ENCODE measurements around the gene LRRC2. TPM values are rescaled to one million over a fixed set of nuclear protein-coding genes. Genes with fewer than 3 reads are reported as not detected.
A peak's percentile ranks its signal among the peaks of the same experiment; 100 is the strongest.

The LRRC2 gene
- total RNA-seq, 2 donors from 2014 or later, result not detected

- no peaks in the 10 kb centered on the region for H3K9me3 Mint-ChIP-seq
Observed at GRCh38 chr3:46483825-46484224, 82.3 kb downstream of the LRRC2 start.

GRCh38 chr3:46482632-46483350 lies 83.3 kb downstream of the LRRC2 start:
- Mint-ChIP-seq H3K27ac (no peak overlapping the region), H3K36me3 (no peaks in the 10 kb centered on the region), H3K9me3 (no peaks in the 10 kb centered on the region)
- DNase-seq (ENCODE audit: low spot score in 2 of 2), result no peak
- no peak for ATAC-seq

More at GRCh38 chr3:46483825-46484224, 82.3 kb downstream of the LRRC2 start:
- no peaks in the 10 kb centered on the region for H3K36me3 Mint-ChIP-seq
- H3K27ac Mint-ChIP-seq, result no peak overlapping the region
- ATAC-seq, result no peak
- DNase-seq (ENCODE audit: low spot score in 2 of 2), result no peak

- no peaks in the 10 kb centered on the region for H3K36me3 Mint-ChIP-seq
- no peak overlapping the region for H3K27ac Mint-ChIP-seq
- H3K9me3 Mint-ChIP-seq, result no peaks in the 10 kb centered on the region
- no peak for DNase-seq (ENCODE audit: low spot score in 2 of 2)
- no peak for ATAC-seq
Observed at GRCh38 chr3:46481636-46482035, 84.5 kb downstream of the LRRC2 start.

- ATAC-seq, result no peak
- no peak for DNase-seq (ENCODE audit: low spot score in 2 of 2)
- peaks cover 0 to 2% of the 10 kb centered on the region in 2 donors for H3K9me3 Mint-ChIP-seq
- peak overlapping the region in 1 of 2 donors; percentile 30 for H3K27ac Mint-ChIP-seq
- H3K36me3 Mint-ChIP-seq, result no peaks in the 10 kb centered on the region
Observed at GRCh38 chr3:46480491-46481195, 85.5 kb downstream of the LRRC2 start.

DNA sequence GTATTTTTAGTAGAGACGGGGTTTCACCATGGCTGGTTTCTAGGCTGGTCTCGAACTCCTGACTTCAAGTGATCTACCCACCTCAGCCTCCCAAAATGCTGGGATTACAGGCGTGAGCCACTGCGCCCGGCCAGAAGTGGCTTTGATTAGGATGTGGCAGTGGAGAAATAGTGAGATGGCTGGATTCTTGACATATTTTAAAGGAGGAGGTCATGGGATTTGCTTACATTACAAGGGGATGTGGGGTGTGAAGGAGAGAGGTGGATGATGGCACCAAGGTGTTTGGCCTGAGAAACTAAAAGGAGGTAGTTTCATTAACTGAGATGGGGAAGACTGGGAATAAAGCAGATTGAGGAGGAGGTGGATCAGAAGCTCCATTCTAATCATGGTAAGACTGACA lies 86.4 kb downstream of the LRRC2 start:
- DNase-seq (ENCODE audit: low spot score in 2 of 2), result no peak
- no peak overlapping the region for H3K27ac Mint-ChIP-seq
- no peak for ATAC-seq
- H3K36me3 Mint-ChIP-seq, result peaks cover 0 to 8% of the 10 kb centered on the region in 2 donors
- H3K9me3 Mint-ChIP-seq, result peaks cover 9 to 11% of the 10 kb centered on the region in 2 donors

- peaks cover 14 to 18% of the 10 kb centered on the region in 2 donors for H3K9me3 Mint-ChIP-seq
- peaks cover 0 to 15% of the 10 kb centered on the region in 2 donors for H3K36me3 Mint-ChIP-seq
Observed at GRCh38 chr3:46479021-46479420, 87.1 kb downstream of the LRRC2 start.

GRCh38 chr3:46478341-46478740 lies 87.8 kb downstream of the LRRC2 start:
- peak overlapping the region in 1 of 2 donors; percentile 10 for H3K27ac Mint-ChIP-seq
- no peak for DNase-seq (ENCODE audit: low spot score in 2 of 2)
- peaks cover 14 to 21% of the 10 kb centered on the region in 2 donors for H3K9me3 Mint-ChIP-seq
- H3K36me3 Mint-ChIP-seq, result peaks cover 0 to 15% of the 10 kb centered on the region in 2 donors
- no peak for ATAC-seq

More at GRCh38 chr3:46479021-46479420, 87.1 kb downstream of the LRRC2 start:
- H3K27ac Mint-ChIP-seq, result no peak overlapping the region
- no peak for ATAC-seq
- DNase-seq (ENCODE audit: low spot score in 2 of 2), result no peak

- DNase-seq (ENCODE audit: low spot score in 2 of 2) (no peak), ATAC-seq (no peak)
- H3K27ac Mint-ChIP-seq, result peak overlapping the region in 1 of 2 donors; percentile 10
Observed at GRCh38 chr3:46477756-46478155, 88.3 kb downstream of the LRRC2 start.

DNA sequence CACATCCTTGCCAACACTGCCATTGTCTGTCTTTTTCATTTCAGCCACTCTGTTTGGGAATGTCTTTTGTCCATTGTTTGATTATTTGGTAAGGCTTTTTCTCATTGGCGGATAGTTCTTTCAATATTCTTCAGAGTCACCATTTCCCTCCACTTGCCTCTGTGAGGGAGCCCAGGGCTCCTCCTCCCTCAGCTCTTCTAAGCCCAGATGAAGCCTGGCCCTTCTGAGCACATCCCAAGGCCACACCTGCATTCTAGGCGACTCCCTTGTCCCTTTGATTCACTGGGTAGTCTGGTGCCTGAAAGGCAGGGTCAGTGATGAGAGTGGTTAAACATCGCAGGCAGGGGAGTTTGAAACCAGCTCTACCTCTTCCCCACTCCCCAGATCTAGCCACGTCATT lies 89.0 kb downstream of the LRRC2 start:
- DNase-seq (ENCODE audit: low spot score in 2 of 2), result no peak
- no peak for ATAC-seq
- H3K36me3 Mint-ChIP-seq, result peaks cover 0 to 15% of the 10 kb centered on the region in 2 donors
- H3K9me3 Mint-ChIP-seq, result peaks cover 14 to 21% of the 10 kb centered on the region in 2 donors
- no peak overlapping the region for H3K27ac Mint-ChIP-seq

More at GRCh38 chr3:46477756-46478155, 88.3 kb downstream of the LRRC2 start:
- Mint-ChIP-seq H3K9me3 (peaks cover 14 to 21% of the 10 kb centered on the region in 2 donors), H3K36me3 (peaks cover 0 to 15% of the 10 kb centered on the region in 2 donors)

GRCh38 chr3:46472736-46473135 lies 93.4 kb downstream of the LRRC2 start:
- Mint-ChIP-seq H3K27ac (no peak overlapping the region), H3K36me3 (peaks cover 0 to 15% of the 10 kb centered on the region in 2 donors), H3K9me3 (peaks cover 14 to 21% of the 10 kb centered on the region in 2 donors)
- DNase-seq (ENCODE audit: low spot score in 2 of 2) (no peak), ATAC-seq (no peak)

DNA sequence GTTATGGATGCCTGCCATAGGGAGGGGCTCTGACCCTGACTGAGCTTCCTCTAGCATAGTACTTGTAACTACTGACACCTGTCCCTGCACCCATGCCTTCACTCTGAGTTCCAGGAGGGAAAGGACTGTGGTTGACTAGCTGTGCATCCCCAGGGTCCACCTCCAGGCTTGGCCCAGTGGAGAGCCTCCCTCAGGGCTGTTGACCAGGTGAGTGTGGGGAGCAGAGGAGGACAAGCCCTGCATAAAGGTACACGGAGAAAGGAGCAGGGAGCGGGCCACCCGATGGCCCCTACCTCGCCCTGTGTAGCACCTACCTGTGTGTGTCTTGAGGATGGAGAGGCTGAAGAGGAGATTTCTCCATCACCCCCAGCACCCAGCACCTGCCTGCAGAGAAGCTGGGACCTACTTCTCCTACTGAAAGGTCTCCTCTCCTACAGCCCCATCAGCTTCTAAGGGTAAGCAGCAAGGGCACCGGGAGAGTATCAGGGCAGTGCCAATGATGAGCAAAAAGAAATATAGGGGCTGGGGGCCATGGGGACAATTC lies 94.7 kb downstream of the LRRC2 start:
- peaks cover 0 to 15% of the 10 kb centered on the region in 2 donors for H3K36me3 Mint-ChIP-seq
- no peak for ATAC-seq
- DNase-seq (ENCODE audit: low spot score in 2 of 2), result no peak
- H3K9me3 Mint-ChIP-seq, result peaks cover 14 to 21% of the 10 kb centered on the region in 2 donors
- no peak overlapping the region for H3K27ac Mint-ChIP-seq

GRCh38 chr3:46470831-46471230 lies 95.3 kb downstream of the LRRC2 start:
- DNase-seq (ENCODE audit: low spot score in 2 of 2) (no peak), ATAC-seq (no peak)
- H3K36me3 Mint-ChIP-seq, result peaks cover 0 to 15% of the 10 kb centered on the region in 2 donors
- H3K9me3 Mint-ChIP-seq, result peaks cover 14 to 20% of the 10 kb centered on the region in 2 donors
- no peak overlapping the region for H3K27ac Mint-ChIP-seq

GRCh38 chr3:46469680-46470357 lies 96.3 kb downstream of the LRRC2 start:
- ATAC-seq (no peak), DNase-seq (ENCODE audit: low spot score in 2 of 2) (no peak)
- peaks cover 6 to 11% of the 10 kb centered on the region in 2 donors for H3K9me3 Mint-ChIP-seq
- no peak overlapping the region for H3K27ac Mint-ChIP-seq
- peaks cover 0 to 8% of the 10 kb centered on the region in 2 donors for H3K36me3 Mint-ChIP-seq

GRCh38 chr3:46468753-46469600 lies 97.1 kb downstream of the LRRC2 start:
- ATAC-seq (no peak), DNase-seq (ENCODE audit: low spot score in 2 of 2) (no peak)
- H3K36me3 Mint-ChIP-seq, result no peaks in the 10 kb centered on the region
- H3K27ac Mint-ChIP-seq, result no peak overlapping the region
- peaks cover 0 to 4% of the 10 kb centered on the region in 2 donors for H3K9me3 Mint-ChIP-seq

- Mint-ChIP-seq H3K36me3 (no peaks in the 10 kb centered on the region), H3K9me3 (no peaks in the 10 kb centered on the region), H3K27ac (no peak overlapping the region)
- DNase-seq (ENCODE audit: low spot score in 2 of 2) (no peak), ATAC-seq (no peak)
Observed at GRCh38 chr3:46467562-46467961, 98.5 kb downstream of the LRRC2 start.

DNA sequence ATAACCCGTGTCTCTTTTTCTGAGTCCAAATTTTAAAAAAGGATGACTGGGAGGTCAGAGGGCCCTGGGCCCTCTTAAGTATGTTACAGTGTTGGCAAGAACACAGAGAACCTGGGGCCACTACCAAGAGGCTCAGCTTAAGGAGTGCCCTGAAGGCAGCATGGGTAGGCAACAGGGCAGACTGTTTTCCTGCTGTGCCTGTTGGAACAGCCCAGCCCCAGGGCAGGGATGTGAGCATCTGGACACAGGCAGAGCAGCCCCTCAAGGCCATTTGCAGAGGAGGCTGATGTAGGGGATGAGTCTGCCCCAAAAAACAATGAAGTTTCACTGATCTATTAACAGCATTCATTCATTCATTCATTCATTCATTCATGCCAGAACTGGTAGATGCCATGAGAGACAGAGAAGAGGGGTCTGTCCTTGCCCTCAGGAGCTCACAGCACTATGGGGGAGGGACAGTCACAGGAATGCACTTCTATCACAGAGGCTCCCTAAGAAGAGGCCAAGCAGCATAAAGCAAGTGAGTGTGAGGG lies 99.2 kb downstream of the LRRC2 start:
- H3K36me3 Mint-ChIP-seq, result no peaks in the 10 kb centered on the region
- DNase-seq (ENCODE audit: low spot score in 2 of 2), result no peak
- ATAC-seq, result no peak
- no peaks in the 10 kb centered on the region for H3K9me3 Mint-ChIP-seq
- H3K27ac Mint-ChIP-seq, result no peak overlapping the region
